ENCODE data around the gene KIAA1217.

Gene KIAA1217

DNA sequence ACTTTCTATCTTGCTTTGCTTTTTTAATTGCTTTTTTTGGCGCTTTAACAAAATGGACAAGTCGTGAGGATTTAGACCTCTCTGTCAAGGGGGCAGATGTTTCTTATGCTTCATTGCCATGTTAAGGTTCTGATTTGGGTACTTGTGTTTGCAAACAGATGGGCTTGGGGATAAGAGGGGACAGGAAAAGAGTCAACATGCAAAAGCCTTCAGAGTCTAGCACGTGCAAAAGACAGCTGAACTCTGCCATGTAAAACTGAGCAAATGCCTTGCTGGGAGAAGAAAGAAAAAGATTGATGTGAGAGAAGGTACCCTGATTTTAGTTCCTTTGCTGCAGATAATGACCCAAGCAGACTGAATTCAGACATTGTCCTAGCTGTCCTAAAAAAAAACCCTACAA, 173.1 kb downstream of the KIAA1217 start:
- no peaks in the 10 kb centered on the region for H3K4me1 Mint-ChIP-seq
- H3K36me3 Mint-ChIP-seq = no peaks in the 10 kb centered on the region
- H3K9me3 Mint-ChIP-seq = no peaks in the 10 kb centered on the region
- no peak overlapping the region for H3K4me3 Mint-ChIP-seq
- no peak for DNase-seq (ENCODE audit: low spot score in 2 of 2)
- peaks cover 5% of the 10 kb centered on the region for H3K27me3 Mint-ChIP-seq
- H3K27ac Mint-ChIP-seq = no peak overlapping the region
- ATAC-seq (ENCODE audit: low read depth) = no peak

DNA sequence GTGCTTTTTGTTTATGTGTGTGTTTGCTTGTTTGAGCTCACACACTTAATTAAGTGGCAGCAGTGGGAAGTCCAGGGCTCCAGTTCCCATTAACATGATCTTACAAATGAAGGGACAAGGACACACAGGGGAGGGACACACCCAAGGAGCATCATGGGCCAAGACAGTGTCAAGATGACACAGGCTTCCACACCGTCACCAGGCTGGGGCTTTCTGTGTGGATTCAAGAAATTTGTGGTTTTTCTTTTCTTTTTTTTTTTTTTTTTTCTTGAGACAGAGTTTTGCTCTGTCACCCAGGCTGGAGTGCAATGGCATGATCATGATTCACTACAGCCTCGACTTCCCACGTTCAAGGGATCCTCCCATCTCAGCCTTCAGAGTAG, 173.6 kb downstream of the KIAA1217 start:
- Mint-ChIP-seq H3K9me3 (no peaks in the 10 kb centered on the region), H3K27me3 (peaks cover 5% of the 10 kb centered on the region), H3K27ac (no peak overlapping the region), H3K4me3 (no peak overlapping the region), H3K36me3 (no peaks in the 10 kb centered on the region), H3K4me1 (no peaks in the 10 kb centered on the region)
- DNase-seq (ENCODE audit: low spot score in 2 of 2) (no peak), ATAC-seq (ENCODE audit: low read depth) (no peak)

DNA sequence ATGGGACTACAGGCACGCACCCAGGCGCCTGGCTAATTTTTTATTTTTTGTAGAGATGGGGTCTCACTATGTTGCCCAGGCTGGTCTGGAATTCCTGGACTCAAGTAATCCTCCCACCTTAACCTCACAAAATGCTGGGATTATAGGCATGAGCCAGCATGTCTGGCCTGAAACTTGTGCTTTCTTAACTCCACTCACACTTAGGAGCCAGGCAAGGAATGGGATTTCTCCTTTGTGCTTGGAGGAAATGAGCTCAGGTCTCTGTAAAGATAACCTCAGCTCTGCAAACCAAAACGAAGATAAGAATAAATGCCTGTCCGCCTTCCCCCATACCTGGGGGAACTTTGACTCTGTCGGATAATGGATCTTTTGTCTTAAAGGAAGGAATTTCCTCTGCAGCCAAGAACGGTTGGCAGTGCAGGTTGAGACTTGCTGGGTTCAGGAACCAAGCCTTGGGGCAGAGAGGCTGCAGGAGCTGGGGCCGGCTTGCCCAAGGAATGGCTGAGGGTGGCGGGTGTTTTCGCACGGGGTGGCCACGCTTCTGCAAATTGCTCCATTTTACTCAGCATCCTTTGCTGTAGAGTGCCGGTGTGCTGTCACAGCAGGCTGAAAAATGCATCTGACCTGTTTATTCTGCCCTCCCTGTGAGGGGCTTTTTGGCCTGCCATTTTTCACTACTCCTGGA, 174.2 kb downstream of the KIAA1217 start:
- ATAC-seq (ENCODE audit: low read depth) = no peak
- no peaks in the 10 kb centered on the region for H3K36me3 Mint-ChIP-seq

DNA sequence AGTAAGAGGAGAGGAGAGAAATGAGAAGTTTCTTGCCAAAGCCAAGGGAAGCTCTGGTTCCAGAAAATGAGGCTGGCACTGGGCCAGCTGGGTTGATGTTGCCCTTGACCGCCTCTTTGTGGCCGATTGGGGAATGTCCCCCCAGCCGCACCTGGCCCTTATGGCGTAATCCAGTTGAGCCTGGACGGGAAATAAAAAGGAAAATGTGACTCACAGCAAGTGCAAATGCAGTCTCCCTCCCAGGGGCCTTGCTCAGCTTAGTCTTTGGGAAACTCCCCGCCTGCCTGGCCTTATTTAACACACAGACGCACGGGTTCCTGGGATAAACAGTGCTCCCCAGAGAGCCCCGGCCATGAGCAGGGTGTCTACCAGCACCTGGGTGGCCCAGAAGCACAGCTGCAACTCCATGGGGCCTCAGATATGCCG, 174.8 kb downstream of the KIAA1217 start:
- Mint-ChIP-seq H3K27me3 (peaks cover 5% of the 10 kb centered on the region), H3K4me1 (no peaks in the 10 kb centered on the region), H3K36me3 (no peaks in the 10 kb centered on the region), H3K4me3 (no peak overlapping the region), H3K27ac (no peak overlapping the region), H3K9me3 (no peaks in the 10 kb centered on the region)
- DNase-seq (ENCODE audit: low spot score in 2 of 2) (no peak), ATAC-seq (ENCODE audit: low read depth) (no peak)

More for the DNA sequence above, 174.2 kb downstream of the KIAA1217 start:
- no peaks in the 10 kb centered on the region for H3K4me1 Mint-ChIP-seq
- DNase-seq (ENCODE audit: low spot score in 2 of 2) = no peak
- peaks cover 5% of the 10 kb centered on the region for H3K27me3 Mint-ChIP-seq
- no peaks in the 10 kb centered on the region for H3K9me3 Mint-ChIP-seq
- H3K4me3 Mint-ChIP-seq = no peak overlapping the region
- no peak overlapping the region for H3K27ac Mint-ChIP-seq

DNA sequence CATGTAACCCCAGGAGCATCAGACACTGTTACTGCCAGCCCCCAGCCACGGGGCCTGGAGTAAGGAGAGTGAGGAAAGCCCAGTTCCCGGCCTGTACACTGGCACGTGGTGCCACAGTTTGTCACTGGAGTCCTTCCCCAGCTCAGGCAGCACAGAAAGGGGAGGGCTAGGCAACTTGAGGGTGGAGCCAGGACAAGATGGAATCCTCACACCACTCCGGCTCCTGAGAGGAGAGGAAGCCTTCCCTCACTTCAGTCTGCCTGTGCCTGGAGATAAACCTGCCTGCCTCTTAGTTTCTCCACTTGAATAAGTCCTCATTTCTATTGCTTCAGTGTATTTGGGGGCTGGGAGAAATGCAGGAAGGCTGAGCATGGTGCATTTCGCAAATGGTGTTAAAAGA, 176.0 kb downstream of the KIAA1217 start:
- H3K27ac Mint-ChIP-seq = no peak overlapping the region
- H3K36me3 Mint-ChIP-seq = no peaks in the 10 kb centered on the region
- no peak for ATAC-seq (ENCODE audit: low read depth)

DNA sequence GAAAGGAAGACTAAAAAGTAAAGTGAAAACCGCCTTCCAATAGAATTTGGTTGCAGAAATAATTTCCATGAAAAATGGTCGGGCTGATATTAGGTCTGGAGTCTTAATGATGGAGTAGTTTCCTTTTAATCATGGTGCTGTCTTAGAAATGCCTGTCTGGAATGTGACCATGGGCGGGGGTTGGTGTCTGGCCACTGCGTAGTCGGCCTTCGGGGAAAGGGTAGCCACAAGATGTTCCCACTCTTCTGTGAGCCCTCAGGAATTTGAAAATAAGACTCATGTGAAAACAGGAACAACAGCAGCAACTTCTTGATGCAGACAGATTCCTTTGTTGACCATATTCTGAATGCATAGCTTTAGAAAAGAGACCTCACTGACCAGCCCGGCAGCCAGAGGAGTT, 176.8 kb downstream of the KIAA1217 start:
- no peaks in the 10 kb centered on the region for H3K36me3 Mint-ChIP-seq
- no peak overlapping the region for H3K4me3 Mint-ChIP-seq
- H3K9me3 Mint-ChIP-seq = no peaks in the 10 kb centered on the region
- no peak for ATAC-seq (ENCODE audit: low read depth)
- H3K27me3 Mint-ChIP-seq = peaks cover 5% of the 10 kb centered on the region
- DNase-seq (ENCODE audit: low spot score in 2 of 2) = no peak
- no peak overlapping the region for H3K27ac Mint-ChIP-seq
- H3K4me1 Mint-ChIP-seq = no peaks in the 10 kb centered on the region

More for the DNA sequence above, 176.0 kb downstream of the KIAA1217 start:
- DNase-seq (ENCODE audit: low spot score in 2 of 2) = no peak
- Mint-ChIP-seq H3K9me3 (no peaks in the 10 kb centered on the region), H3K27me3 (peaks cover 5% of the 10 kb centered on the region), H3K4me3 (no peak overlapping the region), H3K4me1 (no peaks in the 10 kb centered on the region)

DNA sequence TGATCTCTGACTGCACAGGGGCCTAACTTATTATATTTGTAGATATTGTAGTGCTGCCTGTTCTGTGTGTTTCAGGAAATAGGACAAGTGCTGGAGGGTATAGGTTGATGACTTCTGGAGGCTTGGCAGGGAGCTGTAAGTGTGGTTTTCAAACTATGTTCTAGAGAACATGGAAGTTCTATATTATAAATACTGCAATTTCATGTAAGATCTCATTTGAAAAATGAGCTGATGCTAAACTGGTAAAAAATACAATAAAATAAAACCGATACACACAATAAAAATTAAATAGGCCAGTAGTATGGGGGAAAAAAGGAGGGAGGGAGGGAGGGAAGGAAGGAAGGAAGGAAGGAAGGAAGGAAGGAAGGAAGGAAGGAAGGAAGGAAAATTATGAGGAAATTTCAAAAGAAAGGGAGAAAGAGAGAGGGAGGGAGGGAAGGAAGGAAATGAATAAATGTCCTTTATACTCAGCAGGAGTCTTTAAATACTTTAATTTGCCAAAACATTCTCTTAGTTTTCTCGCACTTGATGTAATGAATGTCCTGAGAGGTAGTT, 181.3 kb downstream of the KIAA1217 start:
- DNase-seq (ENCODE audit: low spot score in 2 of 2) = no peak
- H3K27me3 Mint-ChIP-seq = peaks cover 2% of the 10 kb centered on the region
- no peaks in the 10 kb centered on the region for H3K9me3 Mint-ChIP-seq
- no peak overlapping the region for H3K4me3 Mint-ChIP-seq
- H3K4me1 Mint-ChIP-seq = no peaks in the 10 kb centered on the region
- H3K27ac Mint-ChIP-seq = no peak overlapping the region
- ATAC-seq (ENCODE audit: low read depth) = no peak
- H3K36me3 Mint-ChIP-seq = no peaks in the 10 kb centered on the region

DNA sequence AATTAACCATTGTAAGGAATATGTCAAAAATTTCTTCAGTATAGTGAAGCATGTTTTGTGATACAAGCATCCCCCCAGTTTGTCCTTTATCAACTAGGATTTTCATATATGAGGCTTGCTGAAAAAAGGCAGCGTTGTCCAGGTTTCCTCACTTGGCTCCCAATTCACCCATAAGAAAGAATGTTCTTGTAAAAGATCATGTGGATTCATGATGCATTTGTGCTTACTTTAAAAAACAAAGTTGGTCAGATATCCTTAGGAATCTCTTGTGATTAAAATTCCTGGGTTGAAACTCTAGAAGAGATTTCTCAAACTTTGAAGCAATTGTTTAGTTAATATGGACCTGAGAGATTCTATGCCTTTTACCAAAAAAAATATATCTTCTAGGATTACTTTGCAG, 181.8 kb downstream of the KIAA1217 start:
- Mint-ChIP-seq H3K4me1 (no peaks in the 10 kb centered on the region), H3K27me3 (peaks cover 3% of the 10 kb centered on the region), H3K36me3 (no peaks in the 10 kb centered on the region), H3K4me3 (no peak overlapping the region), H3K9me3 (no peaks in the 10 kb centered on the region), H3K27ac (no peak overlapping the region)
- no peak for ATAC-seq (ENCODE audit: low read depth)
- no peak for DNase-seq (ENCODE audit: low spot score in 2 of 2)

DNA sequence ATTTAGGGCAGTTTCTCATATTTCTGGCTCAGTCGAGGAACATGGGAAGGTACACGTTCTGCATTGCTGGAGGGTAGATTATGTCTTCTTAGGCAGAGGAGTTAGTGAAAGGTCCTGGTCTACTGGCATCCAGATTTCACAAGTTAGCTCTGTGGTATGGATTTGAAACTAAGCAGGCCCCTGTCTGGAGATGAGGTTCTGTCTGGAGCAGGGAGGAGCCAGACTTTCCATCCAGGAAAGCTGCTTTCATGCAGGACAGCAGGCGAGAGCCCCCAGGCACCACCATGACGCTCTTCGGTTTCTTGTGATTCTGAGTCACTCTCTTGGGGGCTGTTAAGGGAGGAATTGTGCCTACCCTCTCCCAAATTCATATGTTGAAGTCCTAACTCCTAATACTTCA, 184.3 kb downstream of the KIAA1217 start:
- ATAC-seq (ENCODE audit: low read depth) = no peak
- Mint-ChIP-seq H3K27me3 (peaks cover 3% of the 10 kb centered on the region), H3K4me1 (no peaks in the 10 kb centered on the region), H3K9me3 (peaks cover 1% of the 10 kb centered on the region), H3K4me3 (no peak overlapping the region), H3K36me3 (no peaks in the 10 kb centered on the region), H3K27ac (no peak overlapping the region)
- DNase-seq (ENCODE audit: low spot score in 2 of 2) = no peak

DNA sequence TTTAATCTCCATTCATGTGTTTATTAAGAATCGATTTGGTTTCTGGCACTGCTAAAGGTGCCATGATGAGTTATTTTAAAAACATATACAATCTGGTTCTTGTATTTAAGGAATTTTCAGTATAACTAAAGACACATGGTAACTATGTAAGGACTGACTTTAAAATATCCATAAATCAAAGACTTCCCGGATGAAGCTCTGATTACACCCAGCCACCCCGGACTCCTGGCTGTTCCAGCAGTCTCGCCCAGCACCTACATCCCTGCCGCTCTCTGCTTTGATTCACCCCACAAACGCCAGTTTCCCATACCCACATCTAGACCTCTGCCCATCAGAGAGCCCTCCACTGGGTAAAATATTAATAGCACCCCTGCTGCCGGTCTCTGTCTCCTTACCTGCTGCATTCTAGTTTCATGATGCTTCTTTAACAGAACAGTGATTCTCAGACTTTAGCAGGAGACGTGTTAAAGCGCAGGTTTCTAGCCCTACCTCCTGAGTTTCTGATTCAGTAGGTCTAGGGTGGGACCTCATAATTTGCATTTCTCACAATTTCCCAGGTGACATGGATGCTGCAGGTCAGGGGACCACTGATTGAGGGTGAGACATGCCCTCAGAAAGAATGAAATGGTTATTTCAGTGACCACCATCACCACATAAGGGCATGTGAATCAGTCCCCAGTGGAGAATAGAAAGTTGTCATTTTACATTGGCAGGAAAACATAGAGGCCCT, 185.7 kb downstream of the KIAA1217 start:
- Mint-ChIP-seq H3K4me1 (no peaks in the 10 kb centered on the region), H3K4me3 (no peak overlapping the region), H3K27ac (no peak overlapping the region), H3K36me3 (no peaks in the 10 kb centered on the region), H3K9me3 (peaks cover 1% of the 10 kb centered on the region), H3K27me3 (peaks cover 3% of the 10 kb centered on the region)
- ATAC-seq (ENCODE audit: low read depth) (no peak), DNase-seq (ENCODE audit: low spot score in 2 of 2) (no peak)

DNA sequence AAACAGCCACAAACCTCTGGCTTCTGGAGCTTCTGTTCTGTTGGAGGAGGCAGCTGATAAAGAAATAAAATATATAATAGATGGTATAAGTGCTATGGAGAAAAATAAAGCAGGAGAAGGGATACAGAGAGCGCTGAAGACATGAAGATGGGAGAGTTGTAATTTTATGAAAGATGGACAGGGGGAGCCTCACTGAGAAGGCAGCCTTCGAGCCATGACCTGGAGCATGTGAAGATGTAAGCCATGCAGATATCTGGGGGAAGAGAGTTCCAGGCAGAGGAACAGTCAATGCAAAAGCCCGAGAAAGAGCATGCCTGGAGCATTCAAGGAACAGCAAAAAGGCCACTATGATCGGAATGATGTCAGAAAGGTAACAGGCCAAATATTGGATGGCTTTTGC, 187.5 kb downstream of the KIAA1217 start:
- no peak for ATAC-seq (ENCODE audit: low read depth)
- no peak overlapping the region for H3K4me3 Mint-ChIP-seq
- no peaks in the 10 kb centered on the region for H3K4me1 Mint-ChIP-seq

DNA sequence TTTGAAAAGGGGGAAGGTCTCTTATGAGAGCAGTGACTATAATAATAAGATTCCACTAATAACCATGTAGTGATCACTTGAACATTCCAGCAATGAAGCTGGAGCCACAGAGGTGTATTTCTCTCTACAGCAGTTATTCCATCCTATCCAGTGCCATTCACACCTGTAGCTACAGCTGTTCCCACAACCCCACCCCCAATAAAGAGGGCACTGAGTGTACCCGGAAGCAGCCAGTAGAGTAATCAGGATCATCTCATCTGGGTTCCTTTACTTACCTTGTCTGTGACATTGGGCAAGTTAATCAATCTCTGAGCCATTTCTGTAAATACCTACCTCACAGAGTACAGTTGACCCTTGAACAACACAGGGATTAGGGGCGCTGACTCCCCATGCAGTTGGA, 188.7 kb downstream of the KIAA1217 start:
- no peak for ATAC-seq (ENCODE audit: low read depth)
- H3K4me1 Mint-ChIP-seq = no peaks in the 10 kb centered on the region

More for the DNA sequence above, 187.5 kb downstream of the KIAA1217 start:
- Mint-ChIP-seq H3K9me3 (peaks cover 1% of the 10 kb centered on the region), H3K27me3 (peaks cover 3% of the 10 kb centered on the region), H3K36me3 (no peaks in the 10 kb centered on the region), H3K27ac (no peak overlapping the region)
- DNase-seq (ENCODE audit: low spot score in 2 of 2) = no peak

DNA sequence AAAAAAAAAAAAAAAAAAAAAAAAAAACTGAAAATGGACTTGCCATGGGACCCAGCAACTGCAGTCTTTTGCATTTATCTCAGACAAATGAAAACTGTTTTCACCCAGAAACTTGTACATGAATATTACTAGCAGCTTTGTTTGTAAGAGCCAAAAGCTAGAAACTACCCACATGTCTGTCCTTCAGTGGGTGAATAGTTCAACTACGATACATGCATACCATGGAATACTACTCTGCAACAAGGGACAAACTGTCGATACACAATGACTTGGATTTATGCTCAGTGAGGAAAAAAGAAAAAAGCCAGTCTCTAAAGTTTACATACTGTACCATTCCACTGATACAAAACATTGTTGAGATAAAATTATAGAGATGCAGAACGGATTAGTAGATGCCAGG, 195.6 kb downstream of the KIAA1217 start:
- no peak for ATAC-seq (ENCODE audit: low read depth)
- H3K27me3 Mint-ChIP-seq = no peaks in the 10 kb centered on the region
- H3K4me1 Mint-ChIP-seq = no peaks in the 10 kb centered on the region
- no peak overlapping the region for H3K27ac Mint-ChIP-seq
- no peak for DNase-seq (ENCODE audit: low spot score in 2 of 2)
- H3K9me3 Mint-ChIP-seq = peaks cover 1% of the 10 kb centered on the region
- no peak overlapping the region for H3K4me3 Mint-ChIP-seq
- H3K36me3 Mint-ChIP-seq = no peaks in the 10 kb centered on the region

More for the DNA sequence above, 188.7 kb downstream of the KIAA1217 start:
- Mint-ChIP-seq H3K27me3 (peaks cover 3% of the 10 kb centered on the region), H3K9me3 (peaks cover 1% of the 10 kb centered on the region), H3K36me3 (no peaks in the 10 kb centered on the region), H3K27ac (no peak overlapping the region), H3K4me3 (no peak overlapping the region)
- no peak for DNase-seq (ENCODE audit: low spot score in 2 of 2)

DNA sequence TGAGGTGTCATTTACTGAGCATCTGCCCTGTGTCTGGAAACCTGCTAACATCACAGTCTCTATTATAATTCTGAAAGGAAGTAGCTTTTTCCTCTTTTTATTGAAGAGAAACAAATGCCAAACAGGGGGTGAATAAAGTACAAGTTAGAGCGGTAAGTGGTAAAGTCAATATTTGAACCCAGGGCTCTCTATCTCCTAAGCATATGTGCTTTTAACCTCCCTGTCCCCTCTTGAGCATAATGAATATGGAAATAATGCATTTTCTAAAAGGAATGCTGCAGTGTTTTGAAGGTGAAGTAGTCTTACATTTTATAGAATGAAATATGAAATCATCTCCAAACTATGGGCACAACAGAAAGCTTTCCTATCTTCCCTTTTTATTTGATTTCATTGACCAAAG, 196.7 kb downstream of the KIAA1217 start:
- no peak overlapping the region for H3K4me3 Mint-ChIP-seq
- H3K36me3 Mint-ChIP-seq = no peaks in the 10 kb centered on the region
- H3K9me3 Mint-ChIP-seq = peaks cover 1% of the 10 kb centered on the region
- ATAC-seq (ENCODE audit: low read depth) (no peak), DNase-seq (ENCODE audit: low spot score in 2 of 2) (no peak)
- H3K27ac Mint-ChIP-seq = no peak overlapping the region
- H3K27me3 Mint-ChIP-seq = no peaks in the 10 kb centered on the region
- H3K4me1 Mint-ChIP-seq = no peaks in the 10 kb centered on the region

Measured in memory B cell (primary cell).